ENCODE results near the gene SMIM45.
A peak's percentile ranks its signal among the peaks of the same experiment; 100 is the strongest.

Gene SMIM45

GRCh38 chr22:41922940-41923594 is 28.9 kb upstream of the SMIM45 start:
- Mint-ChIP-seq H3K9me3 (no peaks in the 10 kb centered on the region), H3K36me3 (ENCODE audit: low read depth) (peaks cover 5% of the 10 kb centered on the region), H3K27me3 (no peaks in the 10 kb centered on the region), H3K27ac (no peak overlapping the region), H3K4me3 (no peak overlapping the region), H3K4me1 (no peaks in the 10 kb centered on the region)
- no peak for ATAC-seq (replicated peaks)

GRCh38 chr22:41923595-41924276 is 28.2 kb upstream of the SMIM45 start:
- Mint-ChIP-seq H3K4me1 (no peaks in the 10 kb centered on the region), H3K9me3 (no peaks in the 10 kb centered on the region), H3K36me3 (ENCODE audit: low read depth) (peaks cover 5% of the 10 kb centered on the region), H3K27ac (no peak overlapping the region), H3K4me3 (no peak overlapping the region), H3K27me3 (no peaks in the 10 kb centered on the region)
- ATAC-seq (replicated peaks): no peak

GRCh38 chr22:41925783-41926460 is 26.0 kb upstream of the SMIM45 start:
- peak; percentile 80 for ATAC-seq (replicated peaks)
- H3K27me3 Mint-ChIP-seq: no peaks in the 10 kb centered on the region
- H3K4me1 Mint-ChIP-seq: peaks cover 5% of the 10 kb centered on the region
- H3K36me3 Mint-ChIP-seq (ENCODE audit: low read depth): peaks cover 5% of the 10 kb centered on the region
- peak overlapping the region; percentile 68 for H3K4me3 Mint-ChIP-seq
- no peaks in the 10 kb centered on the region for H3K9me3 Mint-ChIP-seq
- H3K27ac Mint-ChIP-seq: peak overlapping the region; percentile 78

GRCh38 chr22:41927813-41928212 is 24.1 kb upstream of the SMIM45 start:
- peak overlapping the region; percentile 57 for H3K4me3 Mint-ChIP-seq
- H3K36me3 Mint-ChIP-seq (ENCODE audit: low read depth): peaks cover 5% of the 10 kb centered on the region
- no peak for ATAC-seq (replicated peaks)
- peak overlapping the region; percentile 82 for H3K27ac Mint-ChIP-seq
- H3K9me3 Mint-ChIP-seq: no peaks in the 10 kb centered on the region
- no peaks in the 10 kb centered on the region for H3K27me3 Mint-ChIP-seq
- peaks cover 5% of the 10 kb centered on the region for H3K4me1 Mint-ChIP-seq

GRCh38 chr22:41928593-41929417 is 23.1 kb upstream of the SMIM45 start:
- Mint-ChIP-seq H3K27me3 (no peaks in the 10 kb centered on the region), H3K36me3 (ENCODE audit: low read depth) (peaks cover 5% of the 10 kb centered on the region), H3K9me3 (no peaks in the 10 kb centered on the region), H3K4me1 (peaks cover 5% of the 10 kb centered on the region), H3K4me3 (no peak overlapping the region), H3K27ac (peak overlapping the region; percentile 70)
- no peak for ATAC-seq (replicated peaks)

- Mint-ChIP-seq H3K36me3 (ENCODE audit: low read depth) (peaks cover 5% of the 10 kb centered on the region), H3K9me3 (no peaks in the 10 kb centered on the region), H3K4me3 (no peak overlapping the region), H3K4me1 (peaks cover 5% of the 10 kb centered on the region), H3K27ac (peak overlapping the region; percentile 70), H3K27me3 (no peaks in the 10 kb centered on the region)
- no peak for ATAC-seq (replicated peaks)
Measured at GRCh38 chr22:41929418-41929810, 22.5 kb upstream of the SMIM45 start.

- Mint-ChIP-seq H3K4me1 (peaks cover 5% of the 10 kb centered on the region), H3K36me3 (ENCODE audit: low read depth) (peaks cover 9% of the 10 kb centered on the region), H3K27ac (no peak overlapping the region), H3K9me3 (no peaks in the 10 kb centered on the region), H3K4me3 (no peak overlapping the region), H3K27me3 (no peaks in the 10 kb centered on the region)
- no peak for ATAC-seq (replicated peaks)
Measured at GRCh38 chr22:41931701-41932269, 20.2 kb upstream of the SMIM45 start.

GRCh38 chr22:41932353-41932752 is 19.6 kb upstream of the SMIM45 start:
- Mint-ChIP-seq H3K9me3 (no peaks in the 10 kb centered on the region), H3K36me3 (ENCODE audit: low read depth) (peaks cover 15% of the 10 kb centered on the region), H3K4me1 (peaks cover 5% of the 10 kb centered on the region), H3K27ac (no peak overlapping the region), H3K4me3 (no peak overlapping the region), H3K27me3 (no peaks in the 10 kb centered on the region)
- ATAC-seq (replicated peaks): no peak

GRCh38 chr22:41933411-41934177 is 18.4 kb upstream of the SMIM45 start:
- peaks cover 5% of the 10 kb centered on the region for H3K4me1 Mint-ChIP-seq
- H3K27ac Mint-ChIP-seq: no peak overlapping the region
- peaks cover 27% of the 10 kb centered on the region for H3K36me3 Mint-ChIP-seq (ENCODE audit: low read depth)
- no peak overlapping the region for H3K4me3 Mint-ChIP-seq
- no peaks in the 10 kb centered on the region for H3K9me3 Mint-ChIP-seq
- no peaks in the 10 kb centered on the region for H3K27me3 Mint-ChIP-seq
- ATAC-seq (replicated peaks): no peak

- Mint-ChIP-seq H3K36me3 (ENCODE audit: low read depth) (peaks cover 36% of the 10 kb centered on the region), H3K9me3 (no peaks in the 10 kb centered on the region), H3K4me3 (no peak overlapping the region), H3K27ac (no peak overlapping the region), H3K4me1 (peaks cover 4% of the 10 kb centered on the region), H3K27me3 (no peaks in the 10 kb centered on the region)
- ATAC-seq (replicated peaks): no peak
Measured at GRCh38 chr22:41934284-41935014, 17.5 kb upstream of the SMIM45 start.

GRCh38 chr22:41935015-41935351 is 17.0 kb upstream of the SMIM45 start:
- Mint-ChIP-seq H3K9me3 (no peaks in the 10 kb centered on the region), H3K27ac (no peak overlapping the region), H3K4me1 (peaks cover 9% of the 10 kb centered on the region), H3K4me3 (no peak overlapping the region), H3K36me3 (ENCODE audit: low read depth) (peaks cover 41% of the 10 kb centered on the region), H3K27me3 (no peaks in the 10 kb centered on the region)
- no peak for ATAC-seq (replicated peaks)

- no peak for ATAC-seq (replicated peaks)
- Mint-ChIP-seq H3K9me3 (no peaks in the 10 kb centered on the region), H3K36me3 (ENCODE audit: low read depth) (peaks cover 46% of the 10 kb centered on the region), H3K27ac (peak overlapping the region; percentile 48), H3K4me1 (peaks cover 13% of the 10 kb centered on the region), H3K27me3 (no peaks in the 10 kb centered on the region), H3K4me3 (no peak overlapping the region)
Measured at GRCh38 chr22:41935509-41935908, 16.4 kb upstream of the SMIM45 start.

- ATAC-seq (replicated peaks): no peak
- Mint-ChIP-seq H3K9me3 (no peaks in the 10 kb centered on the region), H3K27ac (no peak overlapping the region)
Measured at GRCh38 chr22:41936894-41937169, 15.1 kb upstream of the SMIM45 start.

More at GRCh38 chr22:41936894-41937169, 15.1 kb upstream of the SMIM45 start:
- Mint-ChIP-seq H3K4me1 (peaks cover 25% of the 10 kb centered on the region), H3K4me3 (no peak overlapping the region), H3K27me3 (no peaks in the 10 kb centered on the region), H3K36me3 (ENCODE audit: low read depth) (peaks cover 59% of the 10 kb centered on the region)
